HT-29 (cell line): ENCODE results near the gene FAM72D. TPM values are rescaled to one million over a fixed set of nuclear protein-coding genes. Genes with fewer than 3 reads are reported as not detected.
"Not testable (repeated sequence)": the region's sequence is repeated elsewhere in the genome, so short reads cannot be mapped to it uniquely, and the experiment has no call there.

Source experiments
- DNase-seq: peaks from one replicate; pipeline ENCODE4 v3.0.0-alpha.2; 2015; ENCODE audit warnings: low spot score
- total RNA-seq: library from RNA; depleted of rRNA; stranded (reverse); fragments of >200 nt; shearing (Covaris generic); gene quantifications from 2 replicates; pipeline ENCODE4 v1.2.3, GENCODE V29; 2014; rRNA removed

The FAM72D gene
- 1.8 and 3.5 TPM in 2 replicates for total RNA-seq

- not testable (repeated sequence) for DNase-seq
Measured at GRCh38 chr1:145095284-145096057, at the start of gene FAM72D, which contains the start of gene SRGAP2B. TSS of gene FAM72D (plus strand) at chr1:145095974. CDS start at chr1:145096848, 874 bp downstream. TSS of gene SRGAP2B (minus strand) at chr1:145095328. CDS start at chr1:145092901, 2,427 bp downstream.

DNA sequence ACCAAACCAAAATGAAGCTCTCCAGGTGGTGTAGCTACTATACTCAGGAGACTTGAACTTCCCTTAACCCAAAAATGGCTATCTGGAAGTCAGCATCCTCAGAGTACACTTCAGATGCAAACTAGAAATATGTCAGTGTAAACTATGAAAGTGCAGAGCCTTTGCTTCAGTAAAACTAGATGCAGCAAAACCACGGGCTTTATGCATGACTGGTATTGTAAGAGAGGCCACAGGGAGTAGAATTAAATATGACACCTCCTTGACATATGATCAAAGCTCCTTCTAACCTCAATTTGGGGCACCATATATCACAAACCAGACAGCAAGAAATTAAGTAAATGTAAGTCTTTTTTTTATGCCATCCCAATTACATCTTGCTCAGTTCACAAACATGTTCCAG is 48.2 kb upstream of the FAM72D start:
- not testable (repeated sequence) for DNase-seq

- not testable (repeated sequence) for DNase-seq
Measured at GRCh38 chr1:145048181-145048856, 47.5 kb upstream of the FAM72D start.

DNA sequence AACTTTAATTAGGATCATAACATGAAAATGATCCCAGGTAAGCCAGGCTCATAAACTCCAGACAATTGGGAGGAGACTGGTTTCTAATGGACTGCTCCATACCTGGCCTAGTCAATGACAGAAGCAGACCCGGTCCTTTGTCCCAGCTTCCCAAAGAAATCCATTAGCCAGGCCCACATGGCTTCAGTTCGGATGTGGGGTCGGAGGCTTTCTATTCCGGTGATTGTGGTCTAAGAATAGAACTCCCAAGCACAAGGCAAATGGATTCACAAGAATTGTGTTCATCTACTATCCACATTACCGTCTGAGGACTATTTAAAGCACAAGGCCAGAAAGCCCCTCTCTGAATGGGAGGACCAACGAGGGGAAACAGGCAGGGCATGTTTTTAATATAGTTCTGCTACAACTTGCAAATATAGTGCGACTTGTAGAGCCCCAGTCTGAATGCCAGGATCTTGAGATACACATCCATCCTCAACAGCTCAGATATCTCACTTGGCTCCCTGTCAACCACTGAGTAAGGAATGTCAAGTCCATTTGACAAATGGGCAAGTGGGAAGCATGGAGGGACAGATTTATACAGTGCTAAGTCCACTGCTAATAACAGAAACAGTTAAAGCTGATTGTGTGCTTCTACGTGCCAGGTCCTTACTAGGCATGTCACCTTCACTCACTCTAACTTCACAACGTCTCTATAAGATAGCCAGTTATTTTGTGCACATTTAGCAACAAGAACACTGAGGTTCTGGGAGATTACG is 43.6 kb upstream of the FAM72D start:
- not testable (repeated sequence) for DNase-seq

DNA sequence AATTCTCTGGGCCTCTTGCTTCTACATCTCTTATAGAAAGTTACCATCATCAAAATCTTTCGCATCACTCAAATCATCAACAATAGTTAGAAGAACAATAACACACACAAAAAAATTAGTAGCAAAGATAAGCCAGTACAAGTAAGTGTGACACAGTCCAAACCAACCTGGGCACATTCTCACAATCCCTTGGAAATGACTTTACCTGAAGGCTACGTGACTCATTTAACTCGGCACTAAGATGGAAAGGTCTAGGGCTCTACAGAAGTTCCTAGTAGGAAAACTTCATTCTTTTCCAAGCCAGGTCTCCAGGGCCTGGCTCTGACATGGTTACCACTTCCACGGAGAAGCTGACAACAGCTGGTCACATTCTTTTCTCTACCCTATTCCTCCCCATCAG is 42.3 kb upstream of the FAM72D start:
- DNase-seq: not testable (repeated sequence)

DNA sequence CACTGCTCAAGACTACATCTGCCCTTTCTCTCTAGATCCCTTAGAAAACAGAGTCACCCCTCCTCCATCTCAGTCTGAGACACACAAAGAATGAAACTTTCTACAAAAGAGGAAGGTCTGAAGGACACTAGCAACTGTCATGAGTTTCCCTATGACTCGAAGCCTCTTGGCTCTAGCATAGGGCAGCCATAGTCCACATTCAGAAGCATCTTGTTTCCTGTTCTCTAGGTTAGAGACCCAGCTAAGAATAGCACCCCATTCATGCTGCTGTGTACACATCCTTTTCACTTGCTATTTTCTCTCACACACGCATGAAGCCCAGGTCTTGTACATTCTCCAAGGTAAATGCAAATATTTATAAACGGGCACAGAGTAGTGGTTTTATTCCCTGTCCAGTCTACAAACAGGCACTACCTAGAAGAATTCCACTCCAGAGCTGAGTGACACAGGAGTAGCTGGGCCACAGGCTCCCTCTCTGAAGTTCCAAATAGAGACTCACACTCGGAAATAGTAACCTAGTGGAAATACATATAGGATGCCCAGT is 40.5 kb upstream of the FAM72D start:
- DNase-seq: not testable (repeated sequence)

- DNase-seq: not testable (repeated sequence)
Measured at GRCh38 chr1:145058184-145058583, 37.6 kb upstream of the FAM72D start.

DNA sequence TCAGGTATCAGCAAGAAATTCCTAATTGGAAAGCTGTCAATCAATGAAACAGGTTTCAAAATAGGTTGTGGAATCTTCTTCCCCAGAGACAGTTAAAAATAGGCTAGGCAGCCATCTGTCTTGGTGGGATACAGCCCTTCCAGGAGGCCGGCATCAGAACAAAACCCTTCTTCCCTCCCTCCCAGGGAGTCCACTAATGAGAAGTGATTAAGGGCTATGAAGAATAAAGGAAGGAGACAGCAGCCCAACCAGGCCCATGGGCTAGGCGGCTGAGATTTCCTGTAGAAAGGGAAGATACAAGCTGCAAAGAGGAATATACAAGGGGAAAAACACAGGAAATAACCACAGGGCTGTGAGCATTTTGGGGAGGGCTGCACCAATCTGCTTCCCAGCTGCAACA is 32.5 kb upstream of the FAM72D start:
- DNase-seq: not testable (repeated sequence)

DNA sequence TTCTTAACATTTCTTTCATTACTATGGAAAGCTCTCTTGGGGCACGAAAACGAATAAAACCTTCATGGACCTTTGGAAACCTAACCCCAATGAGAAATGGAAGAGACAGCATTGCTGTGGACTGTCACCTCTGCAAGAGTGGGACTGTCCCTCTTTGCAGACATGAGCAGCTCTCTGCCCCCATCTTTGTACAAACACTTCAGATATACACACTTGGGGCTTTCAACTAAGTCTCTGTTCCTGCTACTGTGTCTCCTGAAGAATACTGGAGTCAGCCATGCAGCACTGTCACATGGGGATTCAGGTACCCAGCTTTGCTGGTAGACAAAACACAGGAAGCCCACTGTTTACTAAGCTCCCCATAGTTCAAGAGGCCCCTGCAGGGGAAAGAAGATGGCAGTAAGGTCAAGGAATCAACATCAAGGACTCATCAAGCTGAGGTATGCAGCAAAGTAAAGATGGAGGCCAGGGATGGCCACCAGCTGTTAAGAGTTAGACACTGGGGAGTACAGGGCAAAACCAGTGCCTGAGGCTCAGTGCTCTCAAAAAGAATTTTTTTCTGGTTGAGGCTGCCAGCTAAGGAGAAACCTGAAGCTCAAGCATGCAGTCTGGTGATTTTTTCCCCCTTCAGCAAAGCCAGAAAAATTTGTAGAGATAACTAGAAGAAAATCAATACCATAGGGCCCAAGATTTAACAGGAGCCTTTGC is 31.7 kb upstream of the FAM72D start:
- DNase-seq: not testable (repeated sequence)

GRCh38 chr1:145065194-145065826 is 30.5 kb upstream of the FAM72D start:
- peak; percentile 1 for DNase-seq

DNA sequence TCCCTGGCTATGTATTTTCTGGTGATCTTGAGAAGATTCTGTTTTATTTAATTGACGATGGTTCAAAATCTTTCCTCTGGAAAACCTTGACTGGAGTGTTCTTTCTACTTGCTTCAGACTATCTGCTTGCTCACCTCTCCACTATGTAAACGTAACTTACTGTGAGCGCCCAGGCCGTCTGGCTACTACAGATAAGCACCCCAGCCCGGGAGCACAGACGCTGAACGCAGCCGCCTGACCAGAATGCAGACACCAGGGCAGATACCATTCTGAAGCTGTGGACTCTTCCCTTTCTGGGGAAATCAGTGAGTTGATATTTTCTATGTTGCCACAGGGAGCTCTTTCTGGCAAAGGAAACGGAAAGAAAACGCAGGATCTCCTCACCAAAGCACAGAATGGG is 29.3 kb upstream of the FAM72D start:
- not testable (repeated sequence) for DNase-seq

DNA sequence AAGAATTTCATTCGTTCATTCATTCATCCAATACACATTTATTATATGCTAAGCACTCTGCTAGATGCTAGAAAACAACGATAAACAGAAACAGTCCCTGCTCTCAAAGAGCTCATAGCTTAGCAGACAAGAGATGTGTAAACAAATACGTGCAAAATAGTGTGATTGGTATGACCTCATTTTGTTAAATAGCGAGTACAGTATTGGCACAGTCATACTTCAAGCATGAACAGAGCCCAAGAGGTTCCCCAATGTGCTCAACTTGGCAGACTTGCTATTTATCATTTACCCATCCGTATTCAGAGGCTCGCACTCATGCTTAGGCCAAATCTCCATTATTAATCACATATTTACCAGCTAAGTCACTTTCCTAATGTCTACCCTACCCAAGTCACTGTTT is 24.2 kb upstream of the FAM72D start:
- DNase-seq: not testable (repeated sequence)

DNA sequence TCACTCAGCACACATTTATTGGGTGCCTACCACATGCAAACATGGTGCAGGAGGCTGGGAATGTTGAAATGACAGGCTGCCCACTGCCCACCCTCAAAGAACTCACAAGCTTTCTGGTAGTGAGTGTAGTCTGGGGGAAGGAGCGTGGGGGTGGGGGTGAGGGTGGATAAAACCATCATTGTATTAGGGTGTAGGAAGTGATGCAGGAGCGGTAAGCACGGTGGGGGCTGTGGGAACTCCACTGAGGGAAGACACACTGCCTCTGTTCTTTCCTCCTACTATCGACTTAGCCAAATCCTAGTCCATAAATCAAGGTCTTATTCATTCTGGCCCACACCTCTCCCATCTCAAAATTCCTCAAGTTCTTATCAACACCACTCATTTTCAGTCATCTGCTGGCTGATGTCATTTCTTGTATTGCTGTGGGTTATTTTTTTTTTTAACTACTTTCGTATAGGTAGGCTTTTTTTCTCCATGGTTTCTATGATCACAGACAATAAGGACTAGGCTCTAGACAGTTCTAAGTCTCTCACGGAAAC is 21.7 kb upstream of the FAM72D start:
- DNase-seq: not testable (repeated sequence)

DNA sequence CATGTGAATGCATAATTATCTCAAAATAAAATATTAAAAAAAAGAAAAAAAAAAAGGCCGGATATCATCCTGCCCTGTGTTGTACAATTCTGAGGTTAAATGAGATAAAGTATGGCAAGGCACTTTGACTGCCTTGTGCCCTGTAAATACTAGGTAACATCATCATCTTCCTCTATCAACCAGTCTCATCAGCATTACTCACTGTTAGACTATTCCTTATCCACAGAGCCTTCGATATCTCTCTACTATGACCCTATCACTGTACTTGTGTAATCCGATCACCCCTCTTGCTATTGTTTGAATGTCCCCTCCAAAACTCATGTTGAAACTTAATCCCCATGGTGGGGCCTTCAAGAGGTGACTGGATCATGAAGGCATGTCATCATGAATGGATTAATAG is 18.9 kb upstream of the FAM72D start:
- DNase-seq: not testable (repeated sequence)

DNA sequence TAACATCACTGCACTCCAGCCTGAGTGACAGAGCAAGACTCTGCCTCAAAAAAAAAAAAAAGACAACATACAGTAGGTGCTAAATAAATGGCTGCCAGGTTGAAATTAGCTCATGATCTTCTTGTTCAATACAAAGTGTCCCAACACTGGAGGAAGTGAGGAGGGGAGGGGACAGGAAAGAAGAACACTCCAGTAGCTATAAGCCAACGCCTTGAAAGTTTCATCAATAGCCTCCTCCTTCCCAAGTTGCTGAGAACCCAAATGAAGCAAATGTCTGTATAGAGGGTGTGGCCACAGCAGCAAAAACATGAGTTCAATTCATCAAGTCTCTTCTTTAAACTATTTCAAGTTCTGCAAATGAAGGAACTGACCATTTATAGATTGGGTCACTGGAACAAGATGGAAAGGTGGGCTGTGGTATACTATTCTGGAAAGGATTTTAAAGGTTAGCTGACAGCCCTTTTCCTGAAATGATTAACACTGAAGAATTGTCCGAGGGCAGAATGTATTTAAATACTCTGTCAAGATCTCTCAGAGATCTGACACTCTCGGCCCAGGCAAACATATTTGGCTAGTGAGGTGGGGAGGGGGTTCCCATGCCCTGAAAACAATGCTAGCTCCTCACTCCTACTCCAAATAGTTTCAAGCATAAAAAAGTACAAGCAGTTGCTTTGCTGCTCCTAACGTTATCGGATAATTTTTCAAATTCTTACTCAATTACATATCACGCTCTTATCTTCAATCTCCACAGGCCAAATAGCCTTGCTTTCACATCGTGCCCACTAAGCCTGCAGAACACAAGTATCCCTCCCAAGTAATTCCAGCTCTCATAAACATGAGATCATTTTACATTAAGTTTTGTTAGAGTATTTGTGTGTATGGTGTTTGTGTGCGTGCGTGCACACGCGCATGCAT is 17.6 kb upstream of the FAM72D start:
- not testable (repeated sequence) for DNase-seq

GRCh38 chr1:145078787-145079370 is 16.9 kb upstream of the FAM72D start:
- not testable (repeated sequence) for DNase-seq

DNA sequence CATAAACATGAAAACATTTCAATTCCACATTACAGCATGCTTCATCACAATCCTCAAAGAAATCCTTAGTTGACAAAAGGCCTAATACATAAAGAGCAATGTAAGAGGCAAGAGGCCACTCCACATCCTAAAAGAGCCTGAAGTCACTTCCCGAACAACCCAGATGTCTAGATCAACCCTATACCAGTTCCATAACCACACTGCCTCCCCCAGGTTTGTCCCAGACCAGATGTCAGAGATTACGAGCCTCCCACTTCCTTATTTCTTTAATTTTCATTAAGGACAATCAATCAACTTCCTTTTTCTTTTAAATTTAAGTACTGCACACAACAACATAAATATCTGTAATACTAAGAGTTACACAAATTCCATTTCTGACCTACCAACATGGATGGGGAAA is 16.0 kb upstream of the FAM72D start:
- not testable (repeated sequence) for DNase-seq

- not testable (repeated sequence) for DNase-seq
Measured at GRCh38 chr1:145080193-145080592, 15.6 kb upstream of the FAM72D start.
